K562 treated with DMSO at 1 percent for 4 hours (cell line): ENCODE data around the gene ZSCAN32. TPM values are rescaled to one million over a fixed set of nuclear protein-coding genes. Genes with fewer than 3 reads are reported as not detected.

Experiments used
- total RNA-seq: library from RNA; unstranded; fragments of 300-600 nt; gene quantifications from 2 replicates; pipeline ENCODE4 v1.2.3, GENCODE V29; 2022; ENCODE audit not compliant: insufficient read depth

The ZSCAN32 gene
- total RNA-seq, result 10.3 and 11.8 TPM in 2 replicates

DNA sequence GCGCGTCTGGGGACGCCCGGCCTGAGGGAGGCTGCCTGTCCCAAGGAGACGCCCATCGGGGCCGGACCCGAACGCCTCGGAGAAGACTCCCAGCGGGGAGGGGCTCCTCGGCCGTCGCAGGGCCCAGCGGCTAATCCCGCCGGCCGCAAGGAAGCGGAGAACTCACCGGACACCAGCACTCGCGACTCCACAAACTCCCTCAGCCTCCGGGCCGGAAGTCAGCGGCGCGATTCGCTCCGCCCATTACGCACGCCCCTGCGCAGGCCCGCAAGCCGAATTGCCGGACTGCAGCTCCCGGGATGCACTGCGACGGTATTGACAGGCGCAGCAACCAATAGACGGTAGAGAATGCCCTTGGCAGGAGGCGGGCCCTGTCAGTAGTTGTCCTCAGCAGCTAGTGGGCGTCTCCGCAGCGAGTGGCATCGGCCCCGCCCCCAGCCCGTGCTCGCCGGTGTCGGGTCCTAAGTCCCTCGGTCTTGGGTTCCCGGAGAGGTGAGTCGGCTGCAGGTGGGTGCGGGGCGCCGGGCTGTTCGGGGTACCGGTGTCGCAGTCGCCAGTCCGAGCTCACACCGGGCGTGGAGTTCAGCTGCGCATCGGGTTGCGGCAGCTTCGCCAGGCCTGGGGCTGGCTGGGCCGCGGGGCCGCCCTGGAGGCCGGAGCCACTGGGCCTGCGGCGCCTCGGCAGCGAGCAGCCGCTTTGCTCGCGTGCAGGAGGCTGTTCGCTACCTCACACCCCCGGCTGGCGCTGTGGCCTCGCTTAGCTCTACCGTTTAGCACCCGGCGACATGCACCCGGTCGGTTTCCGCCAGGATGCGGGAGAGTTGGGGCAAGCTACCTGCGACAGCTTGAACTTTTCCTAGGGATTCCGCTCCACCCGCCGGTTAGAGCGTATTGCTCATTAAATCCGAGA, at the start of gene ZSCAN32, which contains the start of gene ZNF174:
TSS of gene ZSCAN32 (minus strand) at position 226 of the 910 bp plus-strand sequence. CDS start 3,447 bp downstream, outside the sequence.
TSS of gene ZNF174 (plus strand) at position 437 of the 910 bp plus-strand sequence. CDS start 790 bp downstream, outside the sequence.

DNA sequence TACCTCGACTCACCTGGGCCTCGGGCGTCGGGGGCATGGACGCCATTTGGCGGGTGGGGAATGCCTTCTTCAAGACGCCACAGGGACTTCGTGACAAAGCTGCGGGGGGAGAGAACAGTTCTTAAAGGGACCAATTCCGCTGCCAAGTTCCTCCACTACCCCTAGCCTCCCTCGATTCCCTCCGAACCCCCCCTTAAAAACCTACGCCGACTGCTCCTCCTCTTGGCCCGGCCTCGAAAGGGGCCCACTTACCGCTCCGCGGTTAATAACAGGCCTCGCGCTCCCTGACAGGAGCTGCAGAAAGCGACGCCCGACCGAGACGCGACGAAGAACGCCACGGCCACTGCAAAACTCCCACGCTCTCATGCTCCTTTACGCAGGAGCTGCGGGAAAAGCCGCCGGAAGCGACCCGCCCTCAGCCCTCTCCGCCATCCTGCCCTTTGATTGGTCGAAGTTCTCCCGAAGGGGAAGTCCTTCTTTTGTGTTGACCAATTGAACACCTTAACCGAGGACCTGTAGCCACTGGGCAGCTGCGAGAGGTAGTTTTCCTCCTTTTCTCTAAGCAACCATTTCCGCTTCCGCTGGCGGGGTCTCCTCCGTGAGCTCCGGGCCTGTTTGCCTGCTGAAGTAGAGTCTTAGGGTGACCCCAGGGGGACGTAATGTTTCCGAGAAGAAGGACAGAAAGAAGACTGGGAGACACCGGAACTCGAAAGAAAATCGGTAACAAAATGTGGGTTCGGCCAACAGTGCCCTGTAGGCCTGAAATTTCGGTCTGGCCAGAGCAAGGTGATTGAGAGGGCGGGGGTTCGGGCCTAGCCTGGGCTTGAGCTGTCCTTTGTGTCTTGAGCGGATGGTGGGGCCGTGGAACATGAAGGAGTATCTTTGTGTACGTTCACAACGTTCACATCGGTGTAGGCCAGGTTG, 42.6 kb upstream of the ZSCAN32 start, which contains the start of the genes NAA60 and ZNF597:
TSS of gene NAA60 (plus strand) at position 573 of the 924 bp plus-strand sequence. CDS start 32,548 bp downstream, outside the sequence.
TSS of gene ZNF597 (minus strand) at position 397 of the 924 bp plus-strand sequence. CDS start at position 46, 351 bp downstream.

GRCh38 chr16:3355589-3355988, 45.2 kb downstream of the ZSCAN32 start, which contains the start of gene OR2C1:
Gene OR2C1, plus strand, starts transcription at chr16:3355889. Its CDS starts 52 bp downstream, at chr16:3355941.

Other genes with a start within 250 kb of the ZSCAN32 start
- gene OR1F1, start 212.8 kb downstream of the ZSCAN32 start, total RNA-seq, result not detected in 2 replicates
- gene ZNF200, start 165.8 kb downstream of the ZSCAN32 start, total RNA-seq, result 8.6 and 14.7 TPM in 2 replicates
- not detected in 2 replicates for gene MEFV, start 144.4 kb downstream of the ZSCAN32 start, total RNA-seq
- 27.5 and 30.6 TPM in 2 replicates for gene ZNF263, start 117.5 kb downstream of the ZSCAN32 start, total RNA-seq
- 0.86 and 0.98 TPM in 2 replicates for gene TIGD7, start 95.6 kb downstream of the ZSCAN32 start, total RNA-seq
- gene ZNF75A, start 95.5 kb downstream of the ZSCAN32 start, total RNA-seq, result 6.4 and 9.8 TPM in 2 replicates
- gene OR2C1, start 45.1 kb downstream of the ZSCAN32 start, total RNA-seq, result not detected in 2 replicates
- 10.9 and 14.2 TPM in 2 replicates for gene ZNF174, start 211 bp upstream of the ZSCAN32 start, total RNA-seq
- 0.34 and 0.56 TPM in 2 replicates for gene ZNF597, start 42.5 kb upstream of the ZSCAN32 start, total RNA-seq
- 37.2 and 45.1 TPM in 2 replicates for gene NAA60, start 42.7 kb upstream of the ZSCAN32 start, total RNA-seq
- gene C16orf90, start 94.5 kb upstream of the ZSCAN32 start, total RNA-seq, result not detected in 2 replicates
- gene CLUAP1, start 100.0 kb upstream of the ZSCAN32 start, total RNA-seq, result 1.1 and 3.4 TPM in 2 replicates
- gene NLRC3, start 176.4 kb upstream of the ZSCAN32 start, total RNA-seq, result 0.13 TPM in 1 of 2 replicates, not detected in the other
- 3.3 and 4.5 TPM in 2 replicates for gene SLX4, start 210.6 kb upstream of the ZSCAN32 start, total RNA-seq